HL-60/S4 treated with phorbol 12-myristate 13-acetate at 8.2 ng/mL for 4 days and 3 days (cell line): ENCODE results near the gene HERC5.
"Not testable (repeated sequence)": the region's sequence is repeated elsewhere in the genome, so short reads cannot be mapped to it uniquely, and the experiment has no call there.

ENCODE experiments used
- in situ Hi-C: fragments of 300-500 bp; cut with MboI; formaldehyde crosslinking; loops from 2 replicates; pipeline ENCODE4 v1.15.0; 2022; ENCODE audit warnings: low sequenced_read_pairs

The HERC5 gene

DNA sequence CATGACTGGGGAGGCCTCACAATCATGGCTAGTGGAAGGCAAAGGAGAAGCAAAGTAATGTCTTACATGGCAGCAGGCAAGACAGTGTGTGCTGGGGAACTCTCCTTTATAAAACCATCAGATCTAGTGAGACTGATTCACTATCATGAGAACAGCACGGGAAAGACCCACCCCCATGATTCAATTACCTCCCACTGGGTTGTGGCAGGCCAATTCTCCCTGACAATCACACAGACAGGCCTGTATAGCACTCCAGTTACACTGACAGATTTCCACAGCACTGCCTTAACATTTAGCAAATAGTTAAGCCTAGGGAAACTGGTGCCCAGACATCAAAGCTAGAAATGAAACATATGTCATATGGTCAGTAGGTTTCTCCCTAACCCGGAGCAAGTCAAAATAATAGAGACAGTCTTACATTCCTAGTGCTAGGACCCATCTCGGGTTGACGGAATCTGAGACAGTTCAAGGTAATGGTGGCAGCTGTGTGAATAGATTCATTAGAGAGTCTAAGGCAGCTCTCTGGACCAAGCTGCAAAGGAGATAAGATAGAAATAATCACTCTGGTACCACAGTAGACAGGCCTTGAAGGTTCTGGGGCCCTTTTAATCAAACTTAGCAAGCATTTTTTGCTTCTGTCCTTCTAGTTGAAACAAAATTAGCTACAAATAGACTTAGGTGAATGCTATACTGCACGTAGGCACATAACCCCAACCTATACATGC is 9.4 kb upstream of the HERC5 start:
- in situ Hi-C loops = no loop called here

DNA sequence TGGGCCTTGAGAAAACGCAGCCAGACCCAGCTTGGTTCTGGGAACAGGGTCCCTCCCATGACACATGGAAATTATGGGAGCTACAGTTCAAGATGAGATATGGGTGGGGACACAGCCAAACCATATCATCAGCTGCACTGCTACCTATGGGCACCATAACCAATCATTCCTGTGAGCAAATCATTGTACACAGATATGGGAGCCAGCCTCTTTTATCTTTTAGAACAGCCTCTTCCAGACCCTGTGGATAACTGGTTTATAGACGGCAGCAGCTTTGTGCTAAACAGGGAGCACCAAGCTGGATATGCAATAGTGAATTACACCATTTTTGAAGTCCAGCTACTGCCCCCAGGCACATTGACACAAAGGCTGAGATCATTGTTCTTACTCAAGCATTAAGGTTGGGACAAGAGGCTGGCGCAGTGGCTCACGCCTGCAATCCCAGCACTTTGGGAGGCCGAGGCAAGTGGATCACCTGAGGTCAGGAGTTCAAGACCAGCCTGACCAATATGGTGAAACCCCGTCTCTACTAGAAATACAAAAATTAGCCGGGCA is 8.6 kb upstream of the HERC5 start:
- in situ Hi-C loops = not testable (repeated sequence)

- in situ Hi-C loops = no loop called here
These were observed 8.0 kb upstream of the HERC5 start for GRCh38 chr4:88448889-88449288.

DNA sequence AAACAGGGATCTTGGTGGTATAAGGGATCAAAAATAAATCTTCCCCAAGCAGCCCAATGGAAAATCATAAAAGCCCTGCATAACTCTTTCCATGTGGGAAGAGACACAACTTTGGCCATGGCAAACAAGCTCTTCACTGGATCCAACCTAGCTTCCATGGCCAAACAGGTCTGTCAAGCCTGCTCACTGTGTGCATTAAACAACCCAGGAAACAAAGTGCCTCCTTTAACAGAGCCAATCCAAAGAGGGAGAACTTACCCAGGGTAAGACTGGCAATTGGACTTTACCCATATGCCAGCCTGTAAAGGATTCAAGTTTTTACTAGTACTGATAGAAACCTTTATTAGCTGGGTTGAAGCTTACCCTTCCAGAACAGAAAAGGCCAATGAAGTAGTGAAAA is 7.6 kb upstream of the HERC5 start:
- in situ Hi-C loops = no loop called here

DNA sequence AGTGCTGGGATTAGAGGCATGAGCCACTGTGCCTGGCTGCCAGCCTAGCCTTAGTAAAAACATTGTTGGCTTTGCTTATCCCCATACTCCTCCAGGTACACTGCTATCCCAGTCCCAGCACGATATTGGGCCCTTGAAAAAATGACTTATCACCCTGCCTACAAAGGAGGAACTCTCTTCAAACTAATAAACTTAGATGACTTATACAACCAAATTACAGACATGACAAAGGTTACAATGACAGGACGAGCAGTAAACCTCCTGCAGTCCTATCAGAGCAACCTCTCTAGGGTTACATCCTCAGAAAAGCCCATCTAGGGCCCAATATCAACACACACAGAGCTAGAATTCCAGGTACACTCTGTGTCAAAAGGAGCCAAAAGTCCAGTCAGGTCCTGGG is 5.7 kb upstream of the HERC5 start:
- in situ Hi-C loops = no loop called here

DNA sequence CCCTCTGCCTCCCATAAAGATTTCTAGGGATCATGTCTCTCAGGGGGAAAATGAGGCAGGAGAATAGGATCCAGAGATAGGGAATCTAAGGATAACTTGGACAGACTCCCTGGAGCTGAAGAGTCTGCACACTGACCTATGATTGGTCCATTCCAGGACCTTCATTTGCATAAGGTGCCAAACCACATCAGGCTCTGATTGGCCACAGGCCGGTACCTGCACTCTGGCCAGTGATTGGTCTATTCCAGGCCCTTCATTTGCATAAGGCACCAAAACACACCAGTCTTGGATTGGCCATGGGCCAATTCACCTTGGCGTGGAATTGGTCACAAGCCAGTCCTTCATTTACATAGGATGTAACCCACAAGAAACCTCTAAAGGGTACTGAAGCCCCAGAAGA is 4.0 kb upstream of the HERC5 start:
- in situ Hi-C loops = no loop called here

GRCh38 chr4:88457307-88458103 is 586 bp downstream of the HERC5 start:
- in situ Hi-C loops = no loop called here

DNA sequence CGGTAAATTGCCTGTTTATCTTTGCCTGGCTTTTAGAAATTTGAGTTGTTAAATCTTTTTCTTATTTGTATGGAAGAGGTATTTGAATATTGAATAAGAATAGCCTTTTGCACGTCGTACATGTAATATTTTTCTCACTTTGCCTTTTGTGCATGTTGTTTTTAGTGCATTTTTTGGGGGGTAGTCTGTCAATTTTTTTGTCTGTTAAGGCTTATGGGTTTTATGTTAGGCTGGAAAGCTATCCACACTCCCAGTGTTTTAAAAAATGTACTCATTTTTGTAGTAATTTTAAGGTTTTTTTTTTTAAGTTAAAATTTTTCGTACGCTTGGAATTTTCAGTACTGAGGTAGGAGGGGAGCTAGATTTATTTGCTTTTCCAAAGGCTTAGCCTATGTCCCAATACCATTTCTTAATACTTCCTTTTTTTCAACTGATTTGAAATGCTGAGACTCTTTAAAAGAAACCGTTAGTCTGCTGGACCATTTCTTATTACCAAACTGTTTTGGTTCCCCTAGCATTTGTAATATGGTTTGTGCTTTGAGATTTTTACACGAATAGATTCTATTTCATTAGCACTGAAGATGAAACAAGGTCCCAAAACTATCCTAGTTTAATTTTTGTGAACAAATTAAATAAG is 1.3 kb downstream of the HERC5 start:
- in situ Hi-C loops = no loop called here

DNA sequence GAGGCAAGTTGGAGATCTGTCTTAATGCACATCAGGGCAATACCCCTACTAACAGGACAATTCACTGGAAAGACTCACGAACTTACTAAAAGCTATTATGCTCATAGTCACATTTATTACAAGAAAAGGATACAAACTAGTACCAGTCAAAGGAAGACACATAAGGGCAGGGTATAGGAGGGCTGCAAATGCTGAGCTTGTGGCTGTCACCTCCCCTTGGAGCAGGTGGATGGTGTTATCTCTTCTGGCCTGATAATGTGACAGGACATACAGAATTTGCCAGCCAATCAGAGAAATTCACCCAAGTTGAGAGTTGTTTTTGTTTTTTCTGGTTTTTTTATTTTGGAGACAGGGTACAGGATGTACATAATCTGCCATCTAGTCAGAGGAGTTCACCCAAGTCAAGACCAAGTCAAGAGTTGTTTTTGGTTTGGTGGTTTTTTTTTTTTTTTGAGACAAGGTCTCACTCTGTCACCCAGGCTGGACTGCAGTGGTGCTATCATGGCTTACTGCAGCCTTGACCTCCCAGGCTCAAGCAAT is 8.8 kb downstream of the HERC5 start:
- in situ Hi-C loops = no loop called here

DNA sequence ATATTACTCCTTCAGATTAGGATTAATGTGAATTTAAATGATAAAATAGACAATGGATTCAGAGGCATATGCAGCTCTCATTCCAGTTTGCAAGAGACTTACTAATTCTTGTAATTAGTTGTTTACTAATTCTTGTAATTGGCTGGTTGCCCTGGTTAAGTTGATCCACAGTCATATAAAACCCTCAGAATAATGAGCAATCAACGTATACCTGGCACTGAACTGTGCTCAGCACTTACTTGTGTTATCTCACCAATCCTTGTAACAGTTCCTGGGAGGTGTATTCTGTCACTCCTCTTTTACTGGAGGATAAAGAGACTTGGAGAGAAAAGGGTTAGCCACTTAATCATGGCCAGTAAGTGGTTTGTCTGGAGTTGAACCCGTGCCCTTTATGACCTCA is 10.5 kb downstream of the HERC5 start:
- in situ Hi-C loops = no loop called here

DNA sequence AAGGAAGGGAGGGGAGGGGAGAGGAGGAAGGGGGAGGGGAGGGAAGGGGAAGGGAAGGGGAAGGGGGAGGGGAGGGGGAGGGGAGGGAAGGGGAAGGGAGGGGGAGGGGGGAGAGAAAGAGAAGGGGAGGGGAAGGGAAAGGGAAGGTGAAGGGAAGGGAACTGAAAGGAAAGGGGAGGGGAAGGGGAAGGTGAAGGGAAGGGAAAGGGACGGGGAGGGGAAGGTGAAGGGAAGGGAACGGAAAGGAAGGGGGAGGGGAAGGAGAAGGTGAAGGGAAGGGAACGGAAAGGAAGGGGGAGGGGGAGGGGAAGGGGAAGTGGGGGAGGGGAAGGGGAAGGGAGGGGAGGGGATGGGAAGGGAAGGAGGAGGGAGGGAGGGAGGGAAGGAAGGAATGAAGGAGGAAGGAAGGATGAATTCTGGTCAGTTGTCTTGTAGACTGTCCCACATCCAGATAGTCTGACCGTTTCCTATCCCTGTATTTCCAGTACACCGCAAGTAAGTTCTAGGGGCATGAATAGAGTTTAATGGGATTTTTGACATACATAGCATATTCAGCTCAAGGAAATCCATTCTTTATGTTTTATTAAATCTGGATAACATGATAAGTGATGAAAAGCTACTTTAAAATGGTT is 20.4 kb downstream of the HERC5 start:
- in situ Hi-C loops = no loop called here

GRCh38 chr4:88478247-88478646 is 21.3 kb downstream of the HERC5 start:
- in situ Hi-C loops = no loop called here

DNA sequence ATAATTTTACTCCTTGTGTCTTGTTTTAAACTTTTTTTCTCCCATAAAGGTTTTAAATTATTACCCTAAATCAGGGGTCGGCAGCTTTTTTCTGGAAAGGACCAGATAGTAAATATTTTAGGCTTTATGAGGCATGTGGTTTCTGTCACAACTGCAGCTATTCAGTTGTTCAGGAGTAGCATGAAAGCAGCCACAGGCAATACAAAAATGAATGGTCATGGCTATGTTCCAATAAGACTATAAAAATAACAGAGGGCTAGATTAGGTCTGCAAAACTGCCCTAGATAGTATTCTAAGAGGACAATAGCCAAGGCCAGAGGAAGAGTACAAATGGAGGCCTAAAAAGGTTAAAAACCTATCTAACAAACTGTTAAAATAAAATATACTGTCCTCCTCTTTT is 24.6 kb downstream of the HERC5 start:
- in situ Hi-C loops = no loop called here

DNA sequence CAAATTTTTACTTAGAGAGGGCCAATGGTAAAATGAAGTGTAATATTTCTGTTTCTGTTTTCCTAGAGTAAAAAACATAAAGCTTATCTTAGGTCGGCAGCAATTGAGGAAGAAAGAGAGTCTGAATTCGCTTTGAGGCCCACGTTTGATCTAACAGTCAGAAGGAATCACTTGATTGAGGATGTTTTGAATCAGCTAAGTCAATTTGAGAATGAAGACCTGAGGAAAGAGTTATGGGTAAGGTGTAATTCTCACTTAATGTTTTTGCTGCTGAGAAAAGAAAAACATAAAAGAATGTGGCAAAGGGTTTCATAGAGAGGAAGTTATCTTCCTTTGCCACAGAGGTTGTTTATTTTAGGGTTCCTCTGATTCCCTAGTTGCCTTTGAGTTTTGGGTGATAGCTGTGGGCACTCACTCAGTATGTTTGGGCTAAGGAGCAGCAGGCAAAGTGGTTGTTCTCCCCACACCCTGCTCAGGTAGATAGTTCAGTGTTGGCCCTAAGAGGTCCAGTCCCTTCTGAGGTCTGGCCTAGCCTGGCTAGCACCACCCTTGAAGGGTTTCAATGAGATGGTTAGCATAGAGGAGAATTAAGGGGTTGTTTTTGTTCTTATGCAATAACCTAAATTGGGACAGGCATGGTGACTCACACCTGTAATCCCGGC is 32.3 kb downstream of the HERC5 start:
- in situ Hi-C loops = no loop called here

GRCh38 chr4:88497859-88498409 is 41.0 kb downstream of the HERC5 start:
- in situ Hi-C loops = no loop called here

GRCh38 chr4:88503344-88503743 is 46.4 kb downstream of the HERC5 start:
- in situ Hi-C loops = loop anchor here (25.0 kb wide), 1 partner anchor 466 kb away; no protein-coding TSS in a partner anchor

DNA sequence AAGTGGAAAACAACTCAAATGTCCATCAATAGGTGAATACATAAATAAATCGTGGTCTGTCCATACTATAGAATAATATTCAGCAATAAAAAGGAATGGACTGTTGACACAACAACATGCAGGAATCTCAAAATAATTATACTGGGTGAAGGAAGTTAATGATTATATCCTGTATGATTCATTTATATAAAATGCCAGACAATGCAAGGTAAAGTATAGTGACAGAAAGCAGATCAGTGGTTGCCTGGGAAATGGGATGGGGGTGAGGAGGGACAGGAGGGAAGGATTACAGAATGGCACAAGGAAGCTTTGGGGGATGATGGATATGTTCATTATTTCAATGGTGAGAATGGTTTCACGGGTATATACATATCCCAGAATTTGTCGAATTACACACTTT is 54.3 kb downstream of the HERC5 start:
- in situ Hi-C loops = loop anchor here (10.0 to 25.0 kb wide), 2 partner anchors 296 to 474 kb away; no protein-coding TSS in a partner anchor

DNA sequence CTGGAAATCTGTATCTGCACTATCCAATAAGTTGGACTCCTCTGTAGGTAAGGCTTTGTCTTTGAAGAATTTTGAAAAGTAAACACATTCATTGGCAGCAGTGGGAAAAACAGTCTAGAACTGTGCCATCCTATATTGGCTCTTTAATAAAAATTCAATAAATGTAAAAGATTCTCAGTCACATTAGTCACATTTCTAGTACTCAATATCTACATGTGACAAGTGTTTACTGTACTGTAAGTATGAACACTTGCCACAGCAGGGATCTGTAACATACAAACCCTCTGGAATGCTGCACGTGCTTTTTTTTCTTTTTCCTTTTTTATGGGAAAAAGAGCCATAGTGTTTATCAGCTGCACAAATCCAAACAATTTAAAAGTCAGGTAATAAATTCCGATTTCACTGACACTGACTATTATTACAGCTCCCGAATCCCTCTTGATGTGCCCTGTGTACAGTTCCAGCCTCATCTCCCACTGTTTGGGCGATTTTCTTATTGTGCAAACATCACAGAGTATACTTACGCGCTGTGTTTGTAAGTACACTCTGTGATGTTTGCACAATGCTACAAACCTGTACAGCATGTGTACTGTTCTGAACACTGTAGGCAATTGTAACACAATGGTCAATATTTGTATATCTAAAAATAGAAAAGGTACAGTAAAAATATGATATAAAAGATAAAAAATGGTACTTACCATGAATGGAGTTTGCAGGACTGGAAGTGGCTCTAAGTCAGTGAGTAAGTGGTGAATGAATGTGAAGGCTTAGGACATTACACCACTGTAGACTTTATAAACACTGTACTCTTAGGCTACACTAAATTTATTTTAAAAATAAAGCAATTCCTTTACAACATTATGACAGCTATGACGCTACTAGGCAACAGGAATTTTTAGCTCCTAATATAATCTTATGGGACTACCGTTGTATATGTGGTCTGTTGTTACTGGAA is 57.9 kb downstream of the HERC5 start:
- in situ Hi-C loops = loop anchor here (10.0 to 25.0 kb wide), 2 partner anchors 300 to 478 kb away; no protein-coding TSS in a partner anchor

GRCh38 chr4:88516746-88517145 is 59.8 kb downstream of the HERC5 start:
- in situ Hi-C loops = loop anchor here (10.0 to 25.0 kb wide), 2 partner anchors 302 to 479 kb away; no protein-coding TSS in a partner anchor
